Renal pelvis (tissue), 4 donors: ENCODE results near the gene TOP2A. TPM values are rescaled to one million over a fixed set of nuclear protein-coding genes. Genes with fewer than 3 reads are reported as not detected.

Experiments used
- DNase-seq: peaks from one replicate; pipeline ENCODE4 v3.0.0-alpha.2; 2013
- polyA plus RNA-seq, 3 donors: library from polyadenylated mRNA; unstranded; fragments of 120-200 nt; gene quantifications; one replicate each; pipeline ENCODE4 v1.2.1, GENCODE V29; 2013; ENCODE audit not compliant: insufficient read length in 3 of 3

The TOP2A gene
- polyA plus RNA-seq, 3 donors = 157 to 176 (median 174) TPM

- no peak for DNase-seq
Observed at GRCh38 chr17:40361063-40361924, 56.4 kb downstream of the TOP2A start.

GRCh38 chr17:40360091-40360490, 57.6 kb downstream of the TOP2A start:
- DNase-seq = no peak

GRCh38 chr17:40358323-40359038, 59.2 kb downstream of the TOP2A start:
- peak; percentile 82 for DNase-seq

GRCh38 chr17:40356990-40357881, 60.5 kb downstream of the TOP2A start:
- no peak for DNase-seq

GRCh38 chr17:40355804-40356758, 61.6 kb downstream of the TOP2A start:
- DNase-seq = no peak

GRCh38 chr17:40355123-40355803, 62.4 kb downstream of the TOP2A start:
- DNase-seq = no peak

GRCh38 chr17:40354221-40355122, 63.2 kb downstream of the TOP2A start:
- no peak for DNase-seq

- no peak for DNase-seq
Observed at GRCh38 chr17:40352779-40353394, 64.8 kb downstream of the TOP2A start.

GRCh38 chr17:40352237-40352778, 65.4 kb downstream of the TOP2A start:
- no peak for DNase-seq

GRCh38 chr17:40351359-40352236, 66.1 kb downstream of the TOP2A start:
- no peak for DNase-seq

GRCh38 chr17:40350689-40351358, 66.9 kb downstream of the TOP2A start:
- DNase-seq = no peak

GRCh38 chr17:40349895-40350688, 67.6 kb downstream of the TOP2A start:
- peak; percentile 82 for DNase-seq

GRCh38 chr17:40349477-40349894, 68.2 kb downstream of the TOP2A start:
- no peak for DNase-seq

- DNase-seq = no peak
Observed at GRCh38 chr17:40348562-40349476, 68.9 kb downstream of the TOP2A start.

- DNase-seq = no peak
Observed at GRCh38 chr17:40348136-40348504, 69.6 kb downstream of the TOP2A start.
